T-helper 9 cell (primary cell): Measurements from ENCODE around the gene METTL22.

Experiments
- DNase-seq: peaks from one replicate; pipeline ENCODE4 v3.0.0-alpha.2; 2020

The METTL22 gene

DNA sequence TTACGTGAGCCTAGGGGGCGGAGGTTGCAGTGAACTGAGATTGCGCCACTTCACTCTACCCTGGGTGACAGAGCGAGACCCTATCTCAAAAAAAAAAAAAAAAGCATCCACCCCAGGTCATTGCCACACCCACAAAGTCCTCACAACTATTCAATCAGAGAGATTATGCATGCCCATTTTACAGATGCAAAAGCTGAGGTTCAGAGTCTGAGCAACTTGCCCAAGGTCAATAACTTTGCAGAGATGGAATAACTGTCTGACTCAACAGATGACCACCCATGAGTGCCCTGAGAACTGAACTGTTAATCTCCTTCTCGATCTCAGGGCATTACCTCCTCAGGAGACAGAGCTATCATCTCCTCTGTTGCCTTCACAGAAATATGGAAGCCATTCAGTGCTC lies 25.7 kb upstream of the METTL22 start:
- DNase-seq, result no peak

DNA sequence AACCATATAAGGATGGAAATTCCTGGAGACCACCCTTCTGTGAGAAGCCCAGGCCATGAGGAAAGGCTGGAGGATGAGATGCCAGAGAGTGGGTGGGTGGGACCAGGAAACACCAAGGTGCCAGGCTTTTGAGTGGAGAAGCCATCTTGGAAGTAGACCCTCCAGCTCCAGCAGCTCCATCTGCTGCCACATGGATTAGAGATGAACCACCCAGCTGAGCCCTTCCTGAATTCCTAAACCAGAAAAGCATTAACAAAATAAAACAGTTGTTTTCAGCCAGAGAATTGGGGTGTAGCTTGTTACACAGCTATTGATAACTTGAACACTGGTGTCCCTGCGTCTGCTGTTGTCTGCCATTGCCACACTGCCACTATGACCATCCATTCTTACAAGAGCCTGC lies 24.9 kb upstream of the METTL22 start:
- DNase-seq, result no peak

DNA sequence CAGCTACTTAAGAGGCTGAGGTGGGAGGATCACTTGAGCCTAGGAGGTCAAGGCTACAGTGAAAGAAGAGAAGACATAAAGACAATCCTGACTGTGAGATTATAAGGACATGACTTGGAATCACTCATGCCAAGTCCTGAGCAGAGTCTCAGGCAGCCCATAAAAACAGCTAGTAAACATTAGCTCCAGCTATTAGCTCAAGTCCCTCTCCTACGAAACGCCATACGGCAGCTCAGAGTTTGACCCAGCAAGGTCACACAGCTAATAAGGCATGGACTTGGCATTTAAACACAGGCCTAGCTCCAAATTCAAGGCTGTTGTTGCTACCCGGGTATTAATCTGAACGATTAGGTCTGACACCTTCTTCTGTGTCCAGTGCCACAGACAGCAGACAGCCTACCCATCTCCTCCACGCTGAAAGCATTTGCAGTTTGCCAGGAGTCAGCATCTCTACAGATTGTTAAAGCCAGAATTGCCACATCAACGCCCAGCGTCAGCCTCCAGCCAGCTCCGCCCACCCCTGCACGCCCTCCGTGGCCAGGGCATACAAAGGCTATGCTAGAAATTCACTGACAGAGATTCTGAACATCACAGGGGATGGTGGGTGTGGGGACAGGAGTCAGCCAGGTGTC lies 21.2 kb upstream of the METTL22 start:
- no peak for DNase-seq

DNA sequence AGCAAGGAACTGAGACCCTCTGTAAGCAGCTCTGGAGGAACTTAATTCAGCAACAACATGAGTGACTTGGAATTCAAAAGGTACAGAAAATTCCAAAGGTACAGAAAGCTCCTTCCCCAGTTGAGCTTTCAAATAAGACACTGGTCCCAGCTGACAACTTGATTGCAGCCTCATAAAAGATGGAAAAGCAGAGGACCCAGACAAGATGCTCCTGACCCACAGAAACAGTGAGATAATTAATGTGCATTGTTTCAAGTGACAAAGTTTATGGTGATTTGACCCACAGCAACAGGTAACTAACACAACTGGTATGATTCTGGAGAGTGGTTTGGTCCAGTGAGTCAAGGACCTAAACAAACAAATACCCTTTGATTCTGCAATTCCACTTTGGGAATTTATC lies 15.9 kb upstream of the METTL22 start:
- no peak for DNase-seq

DNA sequence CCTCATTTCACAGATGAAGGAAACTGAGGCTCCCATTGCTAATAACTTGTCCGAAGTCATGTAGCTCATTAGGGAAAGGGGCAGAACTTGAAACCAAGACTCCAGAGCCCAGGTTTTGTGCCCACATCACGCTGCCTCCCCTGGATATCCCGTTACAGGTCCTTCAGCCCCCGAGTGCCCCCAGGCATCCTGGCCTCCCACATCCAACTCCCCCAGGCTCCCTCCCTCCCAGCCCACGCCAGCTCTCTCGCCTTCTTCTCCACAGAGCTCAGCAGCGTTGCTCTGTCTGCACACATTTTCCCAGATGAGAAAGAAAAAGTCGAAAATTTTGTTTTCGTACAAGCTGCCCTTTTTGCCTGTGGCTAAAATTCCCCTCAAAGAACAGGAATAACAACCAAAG lies 14.3 kb upstream of the METTL22 start:
- DNase-seq, result no peak

DNA sequence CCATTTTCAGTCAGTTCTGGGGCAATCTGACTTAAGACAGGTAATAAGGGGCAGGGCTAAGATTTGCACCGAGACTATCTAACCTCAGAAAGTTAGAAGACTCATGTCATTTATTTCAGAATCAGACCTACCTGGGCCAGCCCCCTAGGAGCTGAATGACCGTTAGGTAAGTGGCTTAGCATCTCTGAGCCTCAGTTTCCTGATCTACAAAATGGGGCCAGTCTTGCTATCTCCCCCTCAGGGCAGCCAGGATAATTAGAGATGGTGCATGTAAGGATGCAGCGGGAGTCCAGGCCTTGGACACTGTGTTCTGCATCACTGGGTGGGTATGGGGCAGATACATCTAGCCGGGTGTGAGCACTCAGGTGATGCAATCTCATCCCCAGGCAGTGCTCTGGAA lies 10.4 kb upstream of the METTL22 start:
- DNase-seq, result no peak

DNA sequence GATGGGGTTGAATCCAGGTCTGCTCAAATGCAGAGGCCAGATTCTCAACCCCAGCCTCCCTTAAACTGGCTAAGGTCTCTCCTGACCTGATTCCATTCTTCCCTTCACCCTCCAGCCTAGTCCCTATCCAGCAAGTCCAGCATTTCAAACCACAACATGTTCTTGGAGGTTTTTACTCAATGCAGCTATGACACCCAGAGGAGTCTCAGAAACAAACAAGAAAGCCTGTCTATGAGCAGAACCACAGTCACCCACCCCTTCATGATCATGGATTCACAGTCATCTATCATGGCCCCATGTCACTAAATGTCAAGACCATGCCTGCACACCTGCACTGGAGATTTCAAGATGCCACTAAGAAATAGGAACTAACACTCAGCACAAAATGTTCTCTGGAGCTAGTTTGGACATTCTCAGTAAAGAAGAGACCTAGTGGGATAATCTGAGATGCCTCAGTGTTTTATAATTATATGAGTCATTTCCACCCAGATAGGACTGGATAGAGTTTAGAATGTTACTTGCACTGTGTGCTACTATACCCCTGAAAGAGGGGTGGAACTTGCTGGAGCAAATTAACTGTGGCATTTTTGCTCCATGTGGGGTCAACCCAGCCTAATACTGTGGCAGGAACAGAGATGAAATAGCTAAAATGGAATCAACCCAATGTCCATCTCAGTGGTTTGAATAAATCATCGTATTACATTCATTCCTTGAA lies 9.5 kb upstream of the METTL22 start:
- no peak for DNase-seq

DNA sequence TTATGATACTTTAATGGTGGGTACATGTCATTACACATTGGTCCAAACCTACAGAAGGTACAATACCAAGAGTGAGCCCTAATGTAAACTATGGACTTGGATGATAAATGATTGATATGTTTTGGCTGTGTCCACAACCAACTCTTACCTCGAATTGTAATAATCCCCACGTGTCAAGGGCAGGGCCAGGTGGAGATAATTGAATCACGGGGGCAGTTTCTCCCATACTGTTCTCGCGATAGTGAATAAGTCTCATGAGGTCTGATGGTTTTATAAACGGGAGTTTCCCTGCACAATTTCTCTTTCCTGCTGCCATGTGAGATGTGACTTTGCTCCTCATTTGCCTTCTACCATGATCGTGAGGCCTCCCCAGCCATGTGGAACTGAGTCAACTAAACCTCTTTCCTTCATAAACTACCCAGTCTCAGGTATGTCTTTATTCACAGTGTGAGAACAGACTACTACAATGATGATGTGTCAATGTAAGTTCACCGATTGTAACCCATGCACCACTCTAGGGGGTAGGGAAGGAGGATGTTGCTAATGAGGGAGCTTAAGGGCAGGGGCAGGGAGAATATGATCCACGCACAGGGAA lies 7.0 kb upstream of the METTL22 start:
- DNase-seq, result no peak

DNA sequence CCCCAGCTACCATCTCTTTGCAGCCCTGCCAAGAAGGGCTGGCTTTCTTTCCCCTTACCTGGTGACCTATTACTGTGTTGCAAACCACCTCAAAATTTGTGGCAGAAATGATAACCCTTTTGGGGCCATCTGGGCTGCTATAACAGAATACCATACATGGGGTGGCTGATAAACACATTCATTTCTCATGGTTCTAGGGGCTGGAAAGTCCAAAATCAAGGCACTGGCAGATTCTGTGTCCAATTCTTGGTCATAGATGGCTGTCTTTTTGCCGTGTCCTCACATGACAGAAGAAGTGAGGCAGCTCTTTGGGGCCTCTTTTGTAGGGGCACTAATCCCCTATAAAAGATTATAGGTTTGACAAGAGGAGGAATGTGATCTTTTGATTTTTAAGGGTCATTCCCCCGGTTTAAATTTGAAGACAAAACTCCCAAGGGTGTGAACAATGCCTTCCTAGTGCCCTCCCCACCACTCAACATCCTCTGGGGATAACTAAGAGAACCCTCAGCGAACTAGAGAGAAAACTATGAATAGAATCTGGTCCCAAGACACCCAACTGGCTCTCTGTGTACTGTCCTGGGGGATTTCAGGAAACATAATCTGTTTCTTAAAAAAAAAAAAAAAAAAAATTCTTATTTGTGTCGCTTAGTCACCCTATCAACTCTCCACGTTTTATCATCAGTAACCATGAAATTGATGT lies 1.7 kb upstream of the METTL22 start:
- no peak for DNase-seq

DNA sequence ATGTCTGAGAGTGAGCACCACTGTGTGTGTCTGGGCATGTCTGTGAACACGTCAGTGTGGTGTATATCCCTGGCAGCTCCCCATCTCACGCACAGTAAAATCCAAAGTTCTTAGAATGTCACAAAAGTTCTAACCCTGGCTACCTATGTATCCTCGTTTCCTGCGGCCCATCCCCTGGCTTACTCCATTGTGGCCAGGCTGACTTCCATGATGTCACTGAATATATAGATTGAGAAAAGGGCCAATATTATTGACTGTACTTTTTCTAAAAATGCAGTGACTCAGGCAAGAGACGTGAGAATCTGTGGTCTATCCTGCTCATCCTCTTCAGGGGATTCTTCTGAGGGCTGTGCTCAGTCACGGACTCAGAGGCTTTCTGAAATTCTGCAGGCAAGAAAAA lies 963 bp upstream of the METTL22 start:
- no peak for DNase-seq

DNA sequence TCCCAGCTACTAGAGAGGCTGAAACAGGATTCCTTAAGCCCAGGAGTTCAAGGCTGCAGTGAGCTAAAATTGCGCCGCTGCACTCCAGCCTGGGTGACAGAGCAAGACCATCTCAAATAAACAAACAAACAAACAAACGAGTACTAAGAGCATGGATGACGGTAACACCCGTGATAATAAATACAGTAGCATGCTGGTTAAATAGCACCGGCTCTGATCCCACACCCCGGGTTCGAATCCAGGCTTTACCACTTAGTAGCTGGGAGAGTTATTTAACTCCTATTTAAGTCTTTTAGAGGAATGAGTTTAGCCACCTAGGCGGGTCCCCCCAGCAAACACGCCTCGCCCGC lies 301 bp upstream of the METTL22 start:
- no peak for DNase-seq

DNA sequence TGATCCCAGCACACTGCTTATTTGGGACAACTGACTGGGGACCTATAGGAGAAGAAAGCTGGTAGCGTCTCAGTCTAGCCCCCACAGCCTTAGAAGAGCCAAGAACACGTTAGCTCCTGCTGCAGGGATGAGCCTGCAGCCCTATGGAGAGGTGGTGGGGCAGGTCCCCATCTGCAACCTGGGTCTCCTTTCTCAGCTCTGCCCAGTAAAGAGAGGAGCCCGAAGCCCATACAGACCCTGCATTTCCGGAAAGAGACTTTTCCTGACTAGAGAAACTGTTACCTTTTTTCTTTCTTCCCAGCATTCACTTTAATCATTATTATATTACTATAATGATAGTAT lies 788 bp downstream of the METTL22 start:
- DNase-seq, result no peak

DNA sequence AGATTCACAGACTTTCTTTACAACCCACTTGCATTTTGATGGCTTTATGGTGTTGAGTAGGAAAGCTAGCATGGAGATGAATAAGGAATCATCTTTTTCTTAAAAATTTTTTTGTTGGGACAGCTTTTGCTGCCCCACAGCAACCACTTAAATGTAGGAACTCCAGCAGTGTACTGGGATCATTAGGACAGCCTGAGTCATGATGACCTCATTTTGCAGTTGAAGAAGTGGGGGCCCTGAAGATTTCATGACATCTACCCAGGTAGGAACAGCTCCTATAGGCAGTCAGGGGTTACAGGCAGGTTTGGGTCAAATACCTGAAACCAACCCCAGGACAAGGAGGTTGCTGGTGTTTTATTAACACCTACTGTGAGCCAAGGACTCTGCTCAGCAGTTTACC lies 2.1 kb downstream of the METTL22 start:
- no peak for DNase-seq

DNA sequence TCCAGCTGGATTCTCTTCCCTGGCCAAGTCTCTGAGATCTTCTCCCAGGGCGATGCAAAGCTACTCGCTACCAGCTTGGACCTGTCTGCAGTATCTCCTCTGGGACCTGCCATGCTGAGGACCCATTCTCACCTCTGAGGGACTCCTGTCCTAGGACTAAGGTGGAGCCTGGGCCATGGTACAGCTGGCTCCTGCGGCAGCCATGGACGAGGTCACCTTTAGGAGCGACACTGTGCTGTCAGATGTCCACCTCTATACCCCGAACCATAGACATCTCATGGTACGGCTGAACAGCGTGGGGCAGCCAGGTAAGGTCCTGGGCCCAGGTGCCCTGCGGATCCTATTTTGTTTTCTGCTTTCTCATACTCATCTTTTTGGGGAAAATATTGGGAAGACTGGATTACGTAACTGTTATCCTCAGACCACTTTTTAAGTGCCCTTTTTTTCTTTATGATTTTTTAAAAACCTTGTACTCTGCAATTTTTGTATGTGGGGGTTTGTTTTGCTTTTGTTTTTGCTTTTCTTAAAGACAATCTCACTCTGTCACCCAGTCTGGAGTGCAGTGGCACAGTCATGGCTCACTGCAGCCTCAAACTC lies 4.1 kb downstream of the METTL22 start:
- no peak for DNase-seq

DNA sequence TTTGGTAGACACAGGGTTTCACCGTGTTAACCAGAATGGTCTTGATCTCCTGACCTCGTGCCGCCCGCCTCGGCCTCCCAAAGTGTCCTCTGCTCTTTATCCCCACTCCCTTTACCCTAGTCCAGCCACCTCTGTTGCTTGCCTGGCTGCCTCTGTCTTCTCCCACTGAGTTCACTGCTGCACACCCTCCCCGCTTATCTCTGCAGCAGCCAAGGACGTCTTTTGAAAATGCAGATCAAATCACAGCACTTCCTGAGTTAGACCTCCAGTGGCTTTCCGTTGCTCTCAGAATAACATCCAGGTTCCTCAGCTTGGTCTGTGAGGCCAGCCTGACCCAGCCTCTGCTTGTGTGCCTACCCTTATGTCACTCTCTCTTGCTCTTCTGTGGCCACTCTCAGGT lies 5.4 kb downstream of the METTL22 start:
- no peak for DNase-seq

DNA sequence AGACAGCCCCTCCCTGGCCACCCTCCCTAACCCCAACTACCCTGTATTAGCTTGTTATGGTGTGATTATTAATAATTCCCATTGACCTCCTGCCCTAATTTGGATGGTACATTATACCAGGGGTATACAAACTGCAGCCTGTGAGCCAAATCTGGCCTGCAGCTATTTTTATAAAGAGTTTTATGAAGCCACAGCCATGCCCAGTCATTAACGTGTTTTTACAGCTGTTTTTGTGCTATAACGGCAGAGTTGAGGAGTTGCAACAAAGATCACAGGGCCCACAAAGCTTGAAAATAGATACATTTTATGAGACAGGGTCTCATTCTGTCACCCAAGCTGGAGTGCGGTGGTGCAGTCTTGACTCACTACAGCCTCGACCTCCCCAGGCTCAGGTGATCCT lies 6.0 kb downstream of the METTL22 start:
- no peak for DNase-seq

DNA sequence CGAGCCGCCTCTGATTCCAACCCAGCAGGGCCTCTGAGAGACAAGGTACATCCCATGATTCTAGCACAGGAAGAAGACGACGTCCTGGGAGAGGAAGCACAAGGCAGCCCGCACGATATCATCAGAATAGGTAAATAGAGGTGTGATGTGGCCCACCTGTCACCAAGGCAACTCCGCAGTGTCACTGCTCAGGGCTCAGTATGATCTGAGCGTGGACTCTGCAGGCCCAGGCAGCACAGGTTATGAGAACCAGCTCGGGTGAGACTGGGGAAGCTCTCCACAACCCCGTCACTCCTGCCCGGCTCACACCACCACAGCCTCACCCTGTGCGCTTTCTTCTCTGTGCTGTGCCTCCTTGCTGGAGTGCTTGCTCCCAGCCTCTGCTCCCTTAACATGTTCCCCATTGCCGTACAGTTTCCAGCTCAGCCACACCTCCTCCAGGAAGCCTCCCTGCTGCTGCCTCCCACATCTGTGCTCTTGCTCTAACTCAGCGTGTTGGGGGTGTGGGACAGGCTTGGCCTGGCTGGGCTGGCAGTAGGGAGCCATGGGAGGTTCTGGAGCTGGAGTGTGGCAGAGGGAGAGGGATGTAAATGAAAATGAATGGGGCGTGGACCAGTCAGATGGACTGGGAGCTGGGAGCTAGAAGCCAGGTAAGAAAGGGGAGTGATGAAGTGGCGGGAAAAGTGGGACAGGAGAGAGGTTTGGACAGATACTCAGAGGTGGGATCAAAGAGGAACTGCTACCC lies 7.7 kb downstream of the METTL22 start:
- no peak for DNase-seq

DNA sequence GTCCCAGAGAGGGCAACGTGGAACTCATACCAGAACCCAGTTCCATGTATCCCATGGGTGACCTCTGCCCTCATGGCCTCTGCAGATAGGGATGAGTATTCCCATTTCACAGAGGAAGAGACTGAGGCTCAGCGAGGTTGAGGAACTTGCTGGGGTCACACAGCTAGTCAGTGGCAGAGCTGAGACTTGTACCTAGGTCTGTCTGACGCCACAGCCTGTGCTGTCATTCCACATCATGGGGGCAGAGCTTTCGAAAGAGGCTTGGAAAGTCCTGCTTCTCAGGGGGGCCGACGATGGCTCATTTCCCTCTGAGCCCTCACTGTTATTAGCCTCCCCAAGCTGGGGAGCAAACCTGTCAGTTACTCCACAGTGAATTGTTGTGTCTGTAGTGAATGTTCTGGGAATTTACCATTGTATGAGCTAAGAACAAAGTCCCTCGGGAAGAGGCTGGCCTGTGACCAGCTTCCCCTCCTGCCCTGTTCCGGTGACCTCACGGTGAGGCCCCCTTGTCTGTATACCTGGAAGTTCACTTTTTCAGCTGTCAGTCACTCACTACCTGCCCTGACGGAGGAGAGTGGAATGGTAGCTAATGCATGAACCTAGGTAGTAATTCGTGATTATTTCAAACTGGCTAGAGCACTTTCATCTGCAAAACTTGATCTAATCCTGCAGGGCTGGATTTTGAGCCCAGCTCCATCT lies 8.9 kb downstream of the METTL22 start:
- no peak for DNase-seq

DNA sequence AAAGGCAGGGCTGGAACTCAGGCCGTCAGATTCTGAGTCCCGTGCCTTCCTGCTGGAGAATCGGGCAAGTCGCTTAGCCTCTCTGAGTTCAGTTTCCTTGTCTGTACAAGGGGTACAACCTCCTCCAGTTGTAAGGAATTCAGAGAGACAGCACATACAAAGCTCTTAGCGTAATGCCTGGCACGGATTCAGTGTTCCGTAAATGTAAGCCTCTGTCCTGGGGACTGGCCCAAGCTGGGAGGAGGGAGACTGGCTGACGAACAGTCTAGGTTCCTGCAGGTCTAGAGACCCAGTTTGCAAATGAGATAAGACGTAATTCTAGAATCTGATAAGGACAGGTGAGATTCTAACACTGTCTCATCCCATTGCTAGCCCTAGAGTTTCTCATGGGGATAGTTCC lies 9.9 kb downstream of the METTL22 start:
- no peak for DNase-seq

DNA sequence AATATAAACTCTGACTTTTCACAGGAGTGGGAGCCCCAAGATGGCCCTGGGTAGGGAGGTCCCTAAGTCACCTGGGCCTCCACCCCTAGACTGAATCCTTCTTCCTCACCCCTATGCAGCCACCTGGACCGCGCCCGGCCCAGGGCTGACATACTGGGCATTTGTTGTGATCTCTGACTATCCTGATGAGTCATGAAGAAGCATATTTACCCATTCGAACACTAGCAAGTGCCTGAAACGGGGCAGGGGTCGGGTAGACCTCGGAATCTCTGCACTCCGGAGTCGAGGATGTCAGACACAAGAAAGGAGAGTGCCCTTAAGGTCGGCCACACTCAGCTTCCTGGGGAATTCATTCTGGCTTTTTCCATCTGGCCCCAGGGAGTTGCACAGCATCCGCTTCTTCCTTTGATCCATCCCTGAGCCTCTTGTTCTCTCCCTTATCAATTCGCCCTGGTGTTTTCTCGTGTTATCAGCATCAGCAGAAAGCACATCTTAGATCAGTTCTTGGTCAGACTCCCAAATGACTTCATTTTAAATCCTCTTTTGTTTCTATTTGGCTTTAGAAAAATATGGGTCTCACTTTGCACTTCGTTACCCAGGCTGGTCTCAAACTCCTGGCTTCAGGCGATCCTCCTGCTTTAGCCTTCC lies 10.4 kb downstream of the METTL22 start:
- no peak for DNase-seq

DNA sequence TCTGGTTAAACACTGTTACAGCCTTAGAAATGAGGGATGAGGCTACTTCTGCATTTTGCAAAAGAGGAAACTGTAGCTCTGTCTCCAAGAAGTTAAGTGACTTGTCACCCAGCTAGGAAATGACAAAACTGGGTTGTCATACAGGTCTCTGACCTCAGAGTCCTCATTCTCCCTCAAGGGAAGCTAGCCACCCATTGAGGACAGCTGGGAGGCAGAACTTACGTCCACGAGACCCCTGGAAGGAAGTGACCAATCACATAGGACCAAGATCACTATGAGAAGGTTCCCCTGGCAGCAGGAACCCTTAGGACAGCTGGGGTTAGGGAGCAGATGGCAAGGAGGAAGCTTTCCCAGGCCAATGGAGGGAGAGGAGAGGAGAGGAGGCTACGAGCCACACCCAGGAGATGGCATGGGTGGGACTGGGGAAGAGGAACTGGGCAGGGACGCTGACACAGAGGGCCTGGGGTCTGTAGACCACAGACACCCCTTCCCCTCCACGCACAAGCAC lies 11.2 kb downstream of the METTL22 start:
- no peak for DNase-seq
